Neural progenitor cell (in vitro differentiated cells): ENCODE results near the gene RMI2.

Experiments used
- CTCF ChIP-seq: fragments of 200-600 bp; sonication (generic); IDR thresholded peaks from 2 replicates; pipeline ENCODE4 v1.5.1; 2017; ENCODE audit warnings: antibody characterized with exemption, mild to moderate bottlenecking
- EZH2 ChIP-seq: fragments of 200-600 bp; sonication (generic); IDR thresholded peaks from 2 replicates; pipeline ENCODE4 v1.6.1; 2017; ENCODE audit warnings: antibody characterized with exemption, mild to moderate bottlenecking, moderate library complexity

- no peak for TF ChIP-seq CTCF
- no peak for TF ChIP-seq EZH2
These were observed 30.9 kb upstream of the RMI2 start for GRCh38 chr16:11314309-11314894.
